Effector memory CD4-positive, alpha-beta T cell (primary cell): ENCODE measurements around the gene ATXN7.

Experiments
- DNase-seq, 3 donors: peaks; one replicate each; pipeline ENCODE4 v3.0.0-alpha.2; 2020
- H3K27ac ChIP-seq: 2 replicates; pipeline ENCODE4 v1.7.0; 2013; ENCODE audit warnings: mild to moderate bottlenecking, low read length, moderate library complexity; ENCODE audit not compliant: insufficient read depth, poor library complexity, severe bottlenecking
- H3K27me3 ChIP-seq: replicated peaks from 2 replicates; pipeline ENCODE4 v1.7.0; 2013; ENCODE audit warnings: mild to moderate bottlenecking, low read length; ENCODE audit not compliant: insufficient read depth, control insufficient read depth, poor library complexity, severe bottlenecking
- H3K36me3 ChIP-seq: 2 replicates; pipeline ENCODE4 v1.7.0; 2013; ENCODE audit warnings: mild to moderate bottlenecking, low read length, moderate library complexity; ENCODE audit not compliant: control insufficient read depth, insufficient read depth
- H3K4me1 ChIP-seq: 2 replicates; pipeline ENCODE4 v1.7.0; 2013; ENCODE audit warnings: low read length, mild to moderate bottlenecking; ENCODE audit not compliant: control insufficient read depth, insufficient read depth, poor library complexity, severe bottlenecking
- H3K4me3 ChIP-seq: 2 replicates; pipeline ENCODE4 v1.7.0; 2013; ENCODE audit warnings: low read length, low read depth, mild to moderate bottlenecking; ENCODE audit not compliant: insufficient read depth, poor library complexity, severe bottlenecking
- H3K9me3 ChIP-seq: 2 replicates; pipeline ENCODE4 v1.7.0; 2013; ENCODE audit warnings: mild to moderate bottlenecking, low read length, moderate library complexity; ENCODE audit not compliant: control insufficient read depth

The ATXN7 gene

GRCh38 chr3:63946753-63947152 is 83.1 kb downstream of the ATXN7 start:
- H3K4me1 ChIP-seq, result peaks cover 12% of the 10 kb centered on the region
- H3K4me3 ChIP-seq, result no peak overlapping the region
- H3K27me3 ChIP-seq, result no peaks in the 10 kb centered on the region
- H3K36me3 ChIP-seq, result no peaks in the 10 kb centered on the region
- no peaks in the 10 kb centered on the region for H3K9me3 ChIP-seq
- H3K27ac ChIP-seq, result no peak overlapping the region
- DNase-seq, result no peak

DNA sequence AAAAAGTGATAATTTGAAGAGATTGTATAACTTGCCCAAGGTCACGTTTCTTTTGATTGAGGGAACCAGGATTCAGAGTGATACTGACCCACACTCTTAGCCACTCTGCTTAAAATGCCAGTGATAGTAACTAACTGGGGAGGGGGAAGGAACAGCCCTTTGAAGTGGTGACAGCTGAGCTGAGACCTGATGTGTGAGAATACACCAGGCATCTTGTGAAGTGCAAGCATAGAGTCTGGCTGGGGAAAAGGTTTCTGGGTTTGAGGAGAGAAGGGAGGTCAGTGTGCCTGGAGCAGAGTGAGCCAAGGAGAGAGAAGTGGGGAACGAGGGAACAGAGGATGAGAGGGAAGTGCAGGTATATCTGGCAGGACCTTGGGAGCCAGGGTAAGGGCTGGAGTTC is 83.9 kb downstream of the ATXN7 start:
- Histone ChIP-seq H3K4me3 (no peak overlapping the region), H3K36me3 (no peaks in the 10 kb centered on the region)

GRCh38 chr3:63949005-63949404 is 85.3 kb downstream of the ATXN7 start:
- Histone ChIP-seq H3K27me3 (no peaks in the 10 kb centered on the region), H3K4me3 (no peak overlapping the region), H3K27ac (no peak overlapping the region), H3K9me3 (no peaks in the 10 kb centered on the region), H3K4me1 (peaks cover 12% of the 10 kb centered on the region), H3K36me3 (no peaks in the 10 kb centered on the region)
- no peak for DNase-seq

More for the DNA sequence above, 83.9 kb downstream of the ATXN7 start:
- Histone ChIP-seq H3K27me3 (no peaks in the 10 kb centered on the region), H3K4me1 (peaks cover 12% of the 10 kb centered on the region), H3K27ac (no peak overlapping the region), H3K9me3 (no peaks in the 10 kb centered on the region)
- DNase-seq, result no peak

DNA sequence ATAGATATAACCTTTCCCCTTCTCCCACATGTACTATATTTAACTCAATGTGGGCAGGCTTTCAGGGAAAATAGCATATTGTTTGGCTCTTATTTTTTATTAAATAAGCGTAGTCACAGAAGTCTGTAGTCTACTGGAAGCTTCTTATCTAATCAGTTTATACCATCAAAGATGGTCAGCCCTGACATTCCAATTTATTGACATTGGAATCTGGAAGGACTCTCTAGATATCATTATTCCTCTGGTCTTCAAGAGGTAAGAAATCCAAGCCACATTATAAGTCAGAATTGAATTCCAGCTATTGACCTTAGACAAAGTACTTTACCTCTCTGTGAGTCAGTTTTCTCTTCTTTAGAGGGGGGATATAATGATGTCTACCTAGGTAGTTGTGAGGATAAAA is 87.0 kb downstream of the ATXN7 start:
- no peak overlapping the region for H3K4me3 ChIP-seq
- H3K9me3 ChIP-seq, result no peaks in the 10 kb centered on the region
- no peak overlapping the region for H3K27ac ChIP-seq
- no peaks in the 10 kb centered on the region for H3K27me3 ChIP-seq
- H3K4me1 ChIP-seq, result peaks cover 12% of the 10 kb centered on the region
- peaks cover 4% of the 10 kb centered on the region for H3K36me3 ChIP-seq
- no peak for DNase-seq

- no peaks in the 10 kb centered on the region for H3K27me3 ChIP-seq
- peaks cover 4% of the 10 kb centered on the region for H3K36me3 ChIP-seq
- peaks cover 10% of the 10 kb centered on the region for H3K4me1 ChIP-seq
- no peak overlapping the region for H3K4me3 ChIP-seq
- DNase-seq, result no peak
- peak overlapping the region; percentile 10 for H3K27ac ChIP-seq
- no peaks in the 10 kb centered on the region for H3K9me3 ChIP-seq
Observed at GRCh38 chr3:63951492-63952247, 88.0 kb downstream of the ATXN7 start.

- no peak for DNase-seq
- peak overlapping the region; percentile 10 for H3K27ac ChIP-seq
Observed at GRCh38 chr3:63952248-63952594, 88.6 kb downstream of the ATXN7 start.

DNA sequence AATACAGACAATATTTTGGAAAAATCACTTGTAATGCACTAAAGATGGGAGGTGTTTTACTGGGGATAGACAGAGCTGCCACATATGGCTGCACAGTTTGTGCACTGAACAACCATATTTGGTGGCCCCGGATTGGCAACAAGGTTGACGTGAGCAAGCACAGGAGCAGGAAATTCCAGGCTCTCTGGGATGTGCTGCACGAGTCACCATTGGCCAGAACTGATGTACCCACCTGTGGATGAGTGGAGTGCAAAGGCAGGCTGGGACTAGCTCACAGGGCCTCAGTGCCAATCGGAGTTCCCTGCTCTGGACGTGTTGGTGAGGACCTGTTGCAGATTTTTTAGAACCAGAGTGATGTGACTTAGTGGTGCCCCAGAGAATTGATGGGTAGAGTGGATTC is 90.5 kb downstream of the ATXN7 start:
- DNase-seq, result no peak
- Histone ChIP-seq H3K36me3 (peaks cover 4% of the 10 kb centered on the region), H3K27ac (no peak overlapping the region)

More at GRCh38 chr3:63952248-63952594, 88.6 kb downstream of the ATXN7 start:
- Histone ChIP-seq H3K4me1 (peaks cover 10% of the 10 kb centered on the region), H3K36me3 (peaks cover 4% of the 10 kb centered on the region), H3K4me3 (no peak overlapping the region), H3K9me3 (no peaks in the 10 kb centered on the region), H3K27me3 (no peaks in the 10 kb centered on the region)

DNA sequence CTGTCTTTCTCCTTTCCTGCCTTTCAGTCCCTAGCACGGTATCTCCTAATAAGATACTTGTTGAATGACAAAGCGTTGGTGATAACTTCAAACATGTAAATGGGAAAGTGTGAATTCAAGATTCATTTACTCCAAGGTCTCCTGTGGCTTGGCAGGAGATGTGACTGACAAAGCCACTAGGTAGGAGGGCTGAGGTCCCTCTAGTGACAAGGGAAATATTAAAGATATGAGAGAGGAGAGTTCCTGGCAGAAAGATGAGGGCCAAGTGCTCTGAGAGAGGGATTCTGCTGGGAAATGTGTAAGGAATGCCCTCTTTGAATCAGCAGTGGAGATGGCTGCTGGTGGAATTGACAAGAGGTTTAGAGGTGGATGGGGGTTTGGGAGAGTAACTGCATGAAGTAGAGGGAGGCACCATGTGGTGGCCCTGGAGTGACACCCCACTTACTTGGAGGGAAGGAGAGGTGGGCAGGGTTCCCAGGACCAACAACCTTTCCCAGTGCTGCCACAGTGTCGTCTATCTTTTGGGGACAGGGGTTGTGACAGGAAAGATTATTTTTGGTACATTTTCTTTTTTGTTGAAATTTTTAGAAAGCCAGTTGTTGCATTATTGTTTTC is 91.5 kb downstream of the ATXN7 start:
- peak overlapping the region; percentile 13 for H3K27ac ChIP-seq
- H3K4me3 ChIP-seq, result no peak overlapping the region
- H3K36me3 ChIP-seq, result peaks cover 4% of the 10 kb centered on the region
- no peak for DNase-seq
- H3K4me1 ChIP-seq, result peaks cover 7% of the 10 kb centered on the region
- H3K9me3 ChIP-seq, result no peaks in the 10 kb centered on the region
- no peaks in the 10 kb centered on the region for H3K27me3 ChIP-seq

More for the DNA sequence above, 90.5 kb downstream of the ATXN7 start:
- H3K9me3 ChIP-seq, result no peaks in the 10 kb centered on the region
- H3K27me3 ChIP-seq, result no peaks in the 10 kb centered on the region
- no peak overlapping the region for H3K4me3 ChIP-seq
- peaks cover 7% of the 10 kb centered on the region for H3K4me1 ChIP-seq

- Histone ChIP-seq H3K4me3 (no peak overlapping the region), H3K36me3 (peaks cover 4% of the 10 kb centered on the region), H3K27me3 (no peaks in the 10 kb centered on the region), H3K9me3 (no peaks in the 10 kb centered on the region), H3K27ac (no peak overlapping the region), H3K4me1 (no peaks in the 10 kb centered on the region)
- DNase-seq, result no peak
Observed at GRCh38 chr3:63955830-63956545, 92.3 kb downstream of the ATXN7 start.

DNA sequence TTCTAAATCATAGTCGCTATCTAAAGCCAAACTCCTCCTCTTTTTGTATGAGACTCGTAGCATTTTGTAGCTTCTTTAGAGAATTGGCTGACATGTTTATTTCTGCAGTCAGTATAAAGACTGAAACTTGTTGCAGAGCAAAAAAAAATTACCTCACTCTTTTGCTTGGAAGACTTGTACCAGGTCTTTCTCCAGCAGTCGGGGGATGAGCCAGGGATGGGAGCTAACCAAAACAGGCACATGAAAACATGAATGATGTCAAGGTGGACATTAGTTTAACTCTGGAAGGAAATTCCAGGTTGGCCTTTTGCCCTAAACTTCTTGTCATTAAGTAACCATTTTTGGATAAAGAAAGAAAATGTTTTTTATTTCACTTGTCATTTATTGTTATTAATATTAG is 95.5 kb downstream of the ATXN7 start:
- no peaks in the 10 kb centered on the region for H3K27me3 ChIP-seq
- no peaks in the 10 kb centered on the region for H3K9me3 ChIP-seq
- H3K27ac ChIP-seq, result no peak overlapping the region
- no peak for DNase-seq
- H3K36me3 ChIP-seq, result peaks cover 4% of the 10 kb centered on the region
- no peaks in the 10 kb centered on the region for H3K4me1 ChIP-seq
- H3K4me3 ChIP-seq, result no peak overlapping the region
